Stimulated activated naive B cell treated with anti-CD40 and anti-IgM and Interleukin-4, amounts not matched to agents 10 μg/mL and 1 μg/mL and 100 μg/mL, for 72 hours (primary cell): ENCODE data around the gene NFATC2.

ENCODE experiments used
- ATAC-seq, 2 donors: fragments of 150-1000 bp; cut with Tn5 transposase; replicated peaks; 2 replicates each; pipeline ENCODE4 v1.10.0; 2021; ENCODE audit warnings: moderate library complexity in 1 of 2
- DNase-seq: peaks from one replicate; pipeline ENCODE4 v3.0.0; 2021
- H3K27ac Mint-ChIP-seq: one replicate; pipeline ENCODE4 v1.8.0; 2022; ENCODE audit warnings: mild to moderate bottlenecking, mixed read lengths
- H3K27me3 Mint-ChIP-seq, 2 donors: one replicate each; pipeline ENCODE4 v1.8.0; 2022; ENCODE audit warnings: mixed read lengths in 2 of 2
- H3K36me3 Mint-ChIP-seq, 2 donors: one replicate each; pipeline ENCODE4 v1.8.0; 2022; ENCODE audit warnings: mixed read lengths in 2 of 2, mild to moderate bottlenecking in 1 of 2
- H3K4me1 Mint-ChIP-seq, 2 donors: one replicate each; pipeline ENCODE4 v1.8.0; 2022; ENCODE audit warnings: mixed read lengths in 2 of 2, mild to moderate bottlenecking in 1 of 2
- H3K4me3 Mint-ChIP-seq, 2 donors: one replicate each; pipeline ENCODE4 v1.8.0; 2022; ENCODE audit warnings: mild to moderate bottlenecking in 2 of 2, mixed read lengths in 2 of 2, moderate library complexity in 1 of 2
- H3K9me3 Mint-ChIP-seq, 2 donors: one replicate each; pipeline ENCODE4 v1.8.0; 2022; ENCODE audit warnings: mixed read lengths in 2 of 2, mild to moderate bottlenecking in 1 of 2

NFATC2 gene

GRCh38 chr20:51510169-51510568, 32.4 kb downstream of the NFATC2 start:
- H3K4me1 Mint-ChIP-seq: peaks cover 43 to 75% of the 10 kb centered on the region in 2 donors

DNA sequence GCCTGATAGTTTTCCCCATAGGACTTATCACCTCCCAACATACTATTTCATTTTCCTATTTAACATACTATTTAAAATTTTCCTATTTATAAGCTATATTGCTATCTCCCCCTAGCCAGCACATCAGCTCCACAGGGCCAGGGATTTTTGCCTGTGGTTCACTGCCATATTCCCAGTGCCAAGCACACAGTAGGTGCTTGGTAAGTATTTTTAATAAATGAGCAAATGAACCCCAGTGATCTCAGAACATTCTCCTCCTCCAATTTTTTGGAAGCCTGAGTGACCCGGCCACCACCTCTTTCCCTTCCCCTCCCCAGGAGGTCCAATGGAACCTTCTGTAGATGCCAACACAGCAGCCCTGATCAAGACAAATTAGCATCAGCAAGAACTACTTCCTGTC, 33.3 kb downstream of the NFATC2 start:
- no peak for DNase-seq
- Mint-ChIP-seq H3K36me3 (peaks cover 62 to 78% of the 10 kb centered on the region in 2 donors), H3K27ac (no peak overlapping the region), H3K27me3 (no peaks in the 10 kb centered on the region), H3K4me3 (no peak overlapping the region), H3K9me3 (no peaks in the 10 kb centered on the region), H3K4me1 (peaks cover 43 to 75% of the 10 kb centered on the region in 2 donors)
- ATAC-seq: no peak

More at GRCh38 chr20:51510169-51510568, 32.4 kb downstream of the NFATC2 start:
- Mint-ChIP-seq H3K36me3 (peaks cover 61 to 77% of the 10 kb centered on the region in 2 donors), H3K9me3 (no peaks in the 10 kb centered on the region), H3K4me3 (no peak overlapping the region), H3K27ac (no peak overlapping the region), H3K27me3 (no peaks in the 10 kb centered on the region)
- DNase-seq: no peak
- ATAC-seq: no peak

DNA sequence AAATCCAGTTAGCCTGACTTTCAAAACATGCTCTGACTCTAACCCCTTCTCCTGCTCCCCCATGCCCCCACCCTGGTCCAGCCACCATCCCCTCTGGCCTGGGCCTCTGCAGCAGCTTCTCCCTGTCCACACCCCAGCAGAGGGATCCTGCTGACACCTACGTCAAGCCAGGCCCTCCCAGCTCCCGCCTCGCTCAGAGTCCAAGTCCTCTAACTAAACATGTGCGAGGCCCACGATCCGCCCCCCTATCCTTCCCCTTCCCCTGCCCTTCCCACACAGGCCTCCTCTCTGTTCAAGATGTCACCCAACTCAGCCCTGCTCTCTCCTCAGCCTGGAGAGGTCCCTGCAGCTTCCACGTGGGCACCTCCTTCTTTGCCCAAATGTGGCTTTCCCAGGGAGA, 33.7 kb downstream of the NFATC2 start:
- no peak overlapping the region for H3K4me3 Mint-ChIP-seq
- H3K4me1 Mint-ChIP-seq: peaks cover 42 to 73% of the 10 kb centered on the region in 2 donors
- no peak for ATAC-seq
- H3K27me3 Mint-ChIP-seq: no peaks in the 10 kb centered on the region
- peaks cover 59 to 74% of the 10 kb centered on the region in 2 donors for H3K36me3 Mint-ChIP-seq
- H3K9me3 Mint-ChIP-seq: no peaks in the 10 kb centered on the region
- no peak for DNase-seq
- peak overlapping the region; percentile 52 for H3K27ac Mint-ChIP-seq

DNA sequence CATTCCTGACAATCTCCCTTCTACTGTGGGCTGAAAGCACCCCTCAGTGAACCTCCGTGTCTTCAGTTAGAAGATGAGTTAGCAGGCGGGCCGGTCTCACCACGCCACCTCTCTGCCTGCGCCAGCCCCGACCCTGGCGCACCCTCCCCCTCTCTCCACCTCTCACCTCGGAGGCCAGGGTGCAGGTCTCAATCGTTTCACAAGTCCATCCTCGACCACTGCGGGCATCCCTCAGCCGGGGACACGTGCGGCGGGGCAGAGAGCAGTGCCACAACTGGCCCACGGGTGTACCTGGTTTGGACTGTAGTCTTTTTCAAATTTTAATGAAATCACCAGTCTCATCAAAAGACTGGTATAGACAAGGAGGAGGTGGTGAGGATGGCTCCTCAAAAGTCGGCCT, 34.4 kb downstream of the NFATC2 start:
- Mint-ChIP-seq H3K4me1 (peaks cover 42 to 76% of the 10 kb centered on the region in 2 donors), H3K27me3 (no peaks in the 10 kb centered on the region), H3K36me3 (peaks cover 57 to 73% of the 10 kb centered on the region in 2 donors), H3K27ac (no peak overlapping the region), H3K4me3 (no peak overlapping the region), H3K9me3 (no peaks in the 10 kb centered on the region)
- ATAC-seq: no peak
- DNase-seq: no peak

DNA sequence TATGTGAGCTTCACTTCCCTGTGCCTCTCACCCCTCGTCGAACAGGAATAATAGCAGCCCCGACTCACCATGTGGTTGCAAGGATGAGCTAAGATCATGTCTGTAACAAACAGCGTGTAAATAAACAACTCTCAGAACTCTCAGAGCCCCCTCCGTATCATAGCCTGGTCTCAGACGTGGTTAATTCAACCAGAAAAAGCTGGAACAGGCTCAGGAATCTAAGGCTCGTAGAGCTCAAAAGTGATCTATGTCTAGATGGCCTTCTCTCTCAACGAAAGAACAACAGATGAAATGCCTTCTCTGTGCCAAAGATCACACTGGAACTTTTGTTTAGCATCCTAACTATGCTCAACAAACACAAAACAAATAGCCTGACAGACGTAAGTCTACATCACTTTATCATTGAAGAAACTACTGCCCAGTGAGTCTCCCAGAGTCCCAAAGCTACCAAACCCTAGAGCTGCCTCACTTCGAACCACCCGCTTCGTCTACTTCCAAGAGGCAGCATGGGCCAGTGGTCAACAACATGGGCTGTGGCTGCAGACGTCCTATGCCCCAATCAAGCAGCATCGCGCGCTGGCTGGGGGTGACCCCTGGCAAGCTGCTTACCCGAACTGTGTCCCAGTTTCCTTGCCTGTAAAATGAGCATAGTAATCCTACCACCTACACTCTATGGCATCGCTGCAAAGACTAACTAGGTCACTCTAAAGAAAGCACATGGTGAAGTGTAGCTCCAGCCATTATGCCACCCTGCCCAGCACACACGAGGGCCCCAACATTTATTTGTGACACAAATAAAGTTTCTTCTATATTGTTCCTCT, 35.1 kb downstream of the NFATC2 start:
- Mint-ChIP-seq H3K27me3 (no peaks in the 10 kb centered on the region), H3K4me1 (peaks cover 39 to 79% of the 10 kb centered on the region in 2 donors), H3K4me3 (no peak overlapping the region), H3K27ac (no peak overlapping the region), H3K9me3 (no peaks in the 10 kb centered on the region), H3K36me3 (peaks cover 56 to 69% of the 10 kb centered on the region in 2 donors)
- DNase-seq (no peak), ATAC-seq (no peak)

DNA sequence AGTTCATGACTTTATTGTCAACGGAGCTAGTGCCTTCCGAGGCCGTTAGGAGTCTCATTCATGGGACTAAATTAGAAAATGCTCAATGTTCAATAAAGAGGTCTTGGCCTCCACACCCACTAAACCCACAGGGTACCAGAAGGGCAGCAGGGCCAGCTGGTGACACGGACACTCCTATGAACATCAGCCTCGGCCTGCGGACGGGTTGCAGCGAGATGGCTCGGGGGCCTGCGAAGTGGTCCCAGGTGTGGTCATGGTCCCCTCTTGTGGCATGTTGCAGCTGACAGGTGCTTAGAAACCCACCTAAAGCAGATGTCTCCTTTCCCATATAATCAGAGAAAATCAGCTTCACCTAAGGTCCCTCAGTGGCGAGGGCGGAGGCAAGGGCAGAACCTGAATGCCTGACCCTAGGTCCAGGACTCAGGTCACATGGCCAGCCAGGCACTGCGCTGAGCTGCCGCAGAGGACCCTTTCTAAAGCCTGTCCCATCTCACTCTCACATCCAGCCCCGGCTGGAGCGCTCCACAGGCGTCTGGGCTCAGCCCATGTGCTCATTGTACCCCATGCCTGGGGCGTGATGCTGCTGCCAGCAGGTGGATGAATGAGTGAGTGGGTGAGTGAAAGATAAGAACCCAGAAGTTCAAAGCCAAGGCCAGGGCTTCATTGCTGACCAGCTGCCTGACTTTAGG, 35.8 kb downstream of the NFATC2 start:
- Mint-ChIP-seq H3K4me3 (no peak overlapping the region), H3K27ac (no peak overlapping the region), H3K4me1 (peaks cover 36 to 76% of the 10 kb centered on the region in 2 donors), H3K9me3 (no peaks in the 10 kb centered on the region), H3K36me3 (peaks cover 50 to 65% of the 10 kb centered on the region in 2 donors), H3K27me3 (no peaks in the 10 kb centered on the region)
- DNase-seq (no peak), ATAC-seq (no peak)

DNA sequence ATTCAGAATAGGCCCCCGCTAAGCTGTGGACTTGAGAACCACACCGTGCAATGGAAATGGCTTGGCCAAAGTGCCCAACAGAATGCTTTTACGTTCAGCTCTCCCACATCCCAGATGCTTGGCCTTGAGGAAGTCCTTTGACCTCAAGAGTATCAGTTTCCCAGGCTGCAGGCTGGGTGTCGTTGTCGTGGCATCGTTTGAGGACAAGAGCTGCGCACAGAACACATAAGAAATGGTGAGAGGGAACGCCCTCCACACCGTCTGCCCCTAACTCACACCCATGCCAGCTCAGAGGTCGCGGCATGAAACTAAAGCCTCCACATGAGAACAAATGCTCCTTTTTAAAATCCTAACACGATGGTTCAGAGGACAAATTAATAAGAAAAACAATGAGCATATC, 37.0 kb downstream of the NFATC2 start:
- Mint-ChIP-seq H3K27me3 (no peaks in the 10 kb centered on the region), H3K36me3 (peaks cover 40 to 59% of the 10 kb centered on the region in 2 donors), H3K9me3 (no peaks in the 10 kb centered on the region), H3K27ac (no peak overlapping the region), H3K4me1 (peaks cover 39 to 77% of the 10 kb centered on the region in 2 donors), H3K4me3 (no peak overlapping the region)
- DNase-seq (no peak), ATAC-seq (no peak)

- DNase-seq: no peak
- H3K4me3 Mint-ChIP-seq: no peak overlapping the region
- peaks cover 44 to 83% of the 10 kb centered on the region in 2 donors for H3K4me1 Mint-ChIP-seq
- no peak overlapping the region for H3K27ac Mint-ChIP-seq
- no peaks in the 10 kb centered on the region for H3K27me3 Mint-ChIP-seq
- peaks cover 41 to 56% of the 10 kb centered on the region in 2 donors for H3K36me3 Mint-ChIP-seq
- H3K9me3 Mint-ChIP-seq: peaks cover 2 to 5% of the 10 kb centered on the region in 2 donors
- no peak for ATAC-seq
Observed at GRCh38 chr20:51503376-51503775, 39.1 kb downstream of the NFATC2 start.

GRCh38 chr20:51500936-51501335, 41.6 kb downstream of the NFATC2 start:
- DNase-seq: no peak
- H3K27ac Mint-ChIP-seq: no peak overlapping the region
- peaks cover 3 to 9% of the 10 kb centered on the region in 2 donors for H3K9me3 Mint-ChIP-seq
- peak; percentile 31 to 40 for ATAC-seq
- H3K4me1 Mint-ChIP-seq: peaks cover 55 to 87% of the 10 kb centered on the region in 2 donors
- H3K27me3 Mint-ChIP-seq: no peaks in the 10 kb centered on the region
- no peak overlapping the region for H3K4me3 Mint-ChIP-seq
- peaks cover 35 to 54% of the 10 kb centered on the region in 2 donors for H3K36me3 Mint-ChIP-seq

DNA sequence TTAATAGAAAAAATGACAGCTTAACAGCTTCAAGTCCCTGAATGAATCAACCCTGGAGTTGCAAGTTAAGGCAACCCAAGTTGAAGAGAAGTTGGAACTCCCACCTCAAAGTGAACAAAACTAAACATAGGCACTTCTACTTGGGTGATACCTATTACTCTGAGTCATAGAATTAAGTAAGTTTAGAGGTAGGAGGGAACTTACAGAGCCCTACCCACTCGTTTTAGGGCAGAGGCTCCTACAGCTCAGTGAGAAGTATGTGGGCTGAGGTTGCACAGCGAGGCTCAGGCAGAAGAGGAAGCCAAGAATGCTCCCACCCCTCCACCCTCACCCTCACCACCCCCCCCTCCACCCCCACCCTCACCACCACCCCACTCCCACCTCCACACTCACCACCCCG, 42.2 kb downstream of the NFATC2 start:
- peak; percentile 82 to 86 for ATAC-seq

DNA sequence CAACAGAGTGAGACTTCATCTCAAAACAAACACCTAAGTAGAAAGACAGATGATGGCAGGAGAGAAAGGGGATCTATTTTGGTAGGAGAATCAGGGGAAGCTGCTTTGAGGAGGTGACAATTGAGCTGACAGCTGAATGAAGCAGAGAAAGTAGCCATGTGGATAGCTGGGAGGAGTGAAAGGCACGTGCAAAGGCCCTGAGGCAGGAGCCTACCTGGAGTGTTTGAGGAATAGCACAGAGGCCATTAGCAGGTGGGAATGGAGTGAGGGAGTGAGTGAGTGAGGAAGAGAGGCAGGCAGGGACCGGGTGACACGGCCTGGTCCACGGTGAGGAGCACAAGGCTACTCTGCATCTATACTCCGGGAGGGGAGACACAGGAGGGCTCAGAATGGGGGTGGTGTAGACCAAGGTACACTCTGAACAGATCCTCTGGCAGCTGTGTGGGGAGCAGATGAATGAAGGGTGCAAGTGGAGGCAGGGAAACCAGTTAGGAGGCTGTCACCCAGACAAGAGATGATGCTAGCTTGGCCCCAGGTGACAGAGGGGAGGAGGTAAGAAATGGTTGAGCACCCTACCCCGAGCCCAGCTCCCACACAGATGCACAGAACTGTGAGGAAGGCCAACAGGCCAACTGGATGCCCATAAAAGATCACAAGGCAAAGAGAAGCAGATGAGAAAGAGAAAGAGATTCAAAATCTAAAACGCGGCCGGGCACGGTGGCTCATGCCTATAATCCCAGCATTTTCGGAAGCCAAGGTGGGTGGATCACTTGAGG, 43.6 kb downstream of the NFATC2 start:
- ATAC-seq (no peak), DNase-seq (no peak)
- no peaks in the 10 kb centered on the region for H3K27me3 Mint-ChIP-seq
- peaks cover 3 to 9% of the 10 kb centered on the region in 2 donors for H3K9me3 Mint-ChIP-seq
- peak overlapping the region; percentile 67 to 75 for H3K4me3 Mint-ChIP-seq
- peak overlapping the region; percentile 84 for H3K27ac Mint-ChIP-seq
- H3K4me1 Mint-ChIP-seq: peaks cover 64 to 89% of the 10 kb centered on the region in 2 donors
- H3K36me3 Mint-ChIP-seq: peaks cover 25 to 55% of the 10 kb centered on the region in 2 donors

More for the DNA sequence above, 42.2 kb downstream of the NFATC2 start:
- Mint-ChIP-seq H3K4me3 (no peak overlapping the region), H3K27me3 (no peaks in the 10 kb centered on the region), H3K36me3 (peaks cover 29 to 54% of the 10 kb centered on the region in 2 donors), H3K4me1 (peaks cover 57 to 87% of the 10 kb centered on the region in 2 donors), H3K9me3 (peaks cover 3 to 9% of the 10 kb centered on the region in 2 donors), H3K27ac (no peak overlapping the region)
- peak; percentile 46 for DNase-seq

- peaks cover 26 to 61% of the 10 kb centered on the region in 2 donors for H3K36me3 Mint-ChIP-seq
- ATAC-seq: peak; percentile 56 to 65
- H3K27me3 Mint-ChIP-seq: no peaks in the 10 kb centered on the region
- peak; percentile 53 for DNase-seq
- peaks cover 63 to 91% of the 10 kb centered on the region in 2 donors for H3K4me1 Mint-ChIP-seq
- H3K4me3 Mint-ChIP-seq: peak overlapping the region; percentile 67 to 75
- peak overlapping the region; percentile 84 for H3K27ac Mint-ChIP-seq
- peaks cover 3 to 9% of the 10 kb centered on the region in 2 donors for H3K9me3 Mint-ChIP-seq
Observed at GRCh38 chr20:51497542-51498467, 44.7 kb downstream of the NFATC2 start.

- H3K9me3 Mint-ChIP-seq: peaks cover 3 to 9% of the 10 kb centered on the region in 2 donors
- no peak for ATAC-seq
- H3K36me3 Mint-ChIP-seq: peaks cover 27 to 65% of the 10 kb centered on the region in 2 donors
- peak overlapping the region; percentile 84 for H3K27ac Mint-ChIP-seq
- H3K27me3 Mint-ChIP-seq: no peaks in the 10 kb centered on the region
- peaks cover 67 to 94% of the 10 kb centered on the region in 2 donors for H3K4me1 Mint-ChIP-seq
- no peak for DNase-seq
- peak overlapping the region; percentile 56 to 75 for H3K4me3 Mint-ChIP-seq
Observed at GRCh38 chr20:51496964-51497363, 45.6 kb downstream of the NFATC2 start.
